ENCODE measurements around the gene HNRNPUL1.

The HNRNPUL1 gene

GRCh38 chr19:41353466-41354342 is 89.5 kb downstream of the HNRNPUL1 start, which contains the start of gene TGFB1:
TSS of gene TGFB1 (minus strand) at chr19:41353922. CDS start at chr19:41353044, 878 bp downstream.
- DNase-seq (ENCODE audit: low read depth in 2 of 2) = peak; percentile 84 to 89

GRCh38 chr19:41354343-41354953 is 90.3 kb downstream of the HNRNPUL1 start:
- no peak for DNase-seq (ENCODE audit: low read depth in 2 of 2)

GRCh38 chr19:41355035-41355434 is 90.9 kb downstream of the HNRNPUL1 start:
- no peak for DNase-seq (ENCODE audit: low read depth in 2 of 2)

GRCh38 chr19:41355802-41356201 is 91.6 kb downstream of the HNRNPUL1 start:
- no peak for DNase-seq (ENCODE audit: low read depth in 2 of 2)

GRCh38 chr19:41356984-41357739 is 93.0 kb downstream of the HNRNPUL1 start:
- DNase-seq (ENCODE audit: low read depth in 2 of 2) = no peak
